GM19043 (cell line): Measurements from ENCODE around the gene ALPI.

Experiments used
- ATAC-seq: cut with Tn5 transposase; IDR thresholded peaks from one replicate; pipeline ENCODE4 v1.9.1; 2021; ENCODE audit warnings: low read depth; ENCODE audit not compliant: unreplicated experiment

Gene ALPI

GRCh38 chr2:232483311-232483922, 27.5 kb downstream of the ALPI start:
- no peak for ATAC-seq

GRCh38 chr2:232483923-232484627, 28.1 kb downstream of the ALPI start:
- no peak for ATAC-seq

- no peak for ATAC-seq
These were observed 28.8 kb downstream of the ALPI start for GRCh38 chr2:232484628-232485347.

- no peak for ATAC-seq
These were observed 29.4 kb downstream of the ALPI start for GRCh38 chr2:232485348-232485756.

- no peak for ATAC-seq
These were observed 30.0 kb downstream of the ALPI start for GRCh38 chr2:232485757-232486557.

GRCh38 chr2:232486558-232487384, 30.8 kb downstream of the ALPI start:
- ATAC-seq, result no peak

GRCh38 chr2:232487385-232488096, 31.6 kb downstream of the ALPI start, which contains the start of gene ECEL1:
Gene ECEL1, minus strand, starts transcription at chr2:232487834. Its CDS starts 1,181 bp downstream, at chr2:232486653.
- no peak for ATAC-seq

GRCh38 chr2:232488097-232488711, 32.3 kb downstream of the ALPI start:
- ATAC-seq, result no peak

GRCh38 chr2:232488721-232489300, 32.9 kb downstream of the ALPI start:
- ATAC-seq, result no peak

- no peak for ATAC-seq
These were observed 33.7 kb downstream of the ALPI start for GRCh38 chr2:232489516-232490220.

GRCh38 chr2:232490221-232491138, 34.5 kb downstream of the ALPI start:
- no peak for ATAC-seq

GRCh38 chr2:232491139-232491780, 35.3 kb downstream of the ALPI start:
- ATAC-seq, result no peak

- ATAC-seq, result no peak
These were observed 36.4 kb downstream of the ALPI start for GRCh38 chr2:232492236-232492848.

- ATAC-seq, result no peak
These were observed 37.2 kb downstream of the ALPI start for GRCh38 chr2:232492963-232493700.
